Measurements from ENCODE around the gene C19orf25.
"Not testable (repeated sequence)": the region's sequence is repeated elsewhere in the genome, so short reads cannot be mapped to it uniquely, and the experiment has no call there.

The C19orf25 gene

GRCh38 chr19:1501200-1501595 is 22.2 kb upstream of the C19orf25 start:
- no peak for DNase-seq (ENCODE audit: insufficient read length, low spot score)
- FAIRE-seq = no peak
- no peak for TF ChIP-seq CTCF (IDR thresholded peaks at IDR 0.05; ENCODE audit: insufficient read depth, missing control alignments)

GRCh38 chr19:1499231-1499630 is 20.2 kb upstream of the C19orf25 start:
- FAIRE-seq; DNase-seq (ENCODE audit: insufficient read length, low spot score): not testable (repeated sequence)

- FAIRE-seq (no peak), DNase-seq (ENCODE audit: insufficient read length, low spot score) (no peak)
Measured at GRCh38 chr19:1497578-1498235, 18.7 kb upstream of the C19orf25 start.

GRCh38 chr19:1496714-1497577 is 17.9 kb upstream of the C19orf25 start:
- no peak for TF ChIP-seq CTCF (IDR thresholded peaks at IDR 0.05; ENCODE audit: insufficient read depth, missing control alignments)
- DNase-seq (ENCODE audit: insufficient read length, low spot score) (no peak), FAIRE-seq (no peak)

More at GRCh38 chr19:1497578-1498235, 18.7 kb upstream of the C19orf25 start:
- TF ChIP-seq CTCF (IDR thresholded peaks at IDR 0.05; ENCODE audit: insufficient read depth, missing control alignments) = no peak

GRCh38 chr19:1495799-1496713 is 17.0 kb upstream of the C19orf25 start:
- TF ChIP-seq CTCF (IDR thresholded peaks at IDR 0.05; ENCODE audit: insufficient read depth, missing control alignments) = no peak
- DNase-seq (ENCODE audit: insufficient read length, low spot score) (no peak), FAIRE-seq (no peak)

- TF ChIP-seq CTCF (IDR thresholded peaks at IDR 0.05; ENCODE audit: insufficient read depth, missing control alignments) = no peak
- no peak for FAIRE-seq
Measured at GRCh38 chr19:1495051-1495798, 16.2 kb upstream of the C19orf25 start.

More at GRCh38 chr19:1495051-1495798, 16.2 kb upstream of the C19orf25 start:
- DNase-seq (ENCODE audit: insufficient read length, low spot score) = no peak
